Activated T-cell treated with anti-CD3 and anti-CD28 coated beads for 4 hours (primary cell): ENCODE results near the gene DUXA.
"Not testable (repeated sequence)": the region's sequence is repeated elsewhere in the genome, so short reads cannot be mapped to it uniquely, and the experiment has no call there.

ENCODE experiments used
- DNase-seq: peaks from one replicate; pipeline ENCODE4 v3.0.0-alpha.2; 2020

Gene DUXA

DNA sequence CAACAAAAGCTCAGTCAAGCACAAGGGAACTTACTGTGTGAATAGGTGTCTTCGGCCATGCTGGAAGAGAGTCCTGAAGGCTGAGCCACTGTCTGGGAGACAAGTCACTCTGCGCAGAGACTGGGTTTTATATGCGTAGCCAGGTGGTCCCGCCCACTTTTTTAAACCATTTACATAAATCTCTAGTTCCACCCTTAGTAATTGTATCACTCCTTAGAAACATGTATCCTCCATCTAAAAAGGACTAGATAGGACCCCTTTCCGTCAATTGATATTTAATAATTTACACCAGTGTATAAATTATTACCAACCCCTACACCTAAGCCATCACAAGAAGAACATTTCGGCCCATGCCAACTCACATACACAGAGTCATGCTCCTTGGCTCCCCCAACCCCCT is at the start of gene DUXA:
Gene DUXA (minus strand): TSS at position 101 of the 400 bp plus-strand sequence. CDS start 42 bp downstream, at position 59.
- no peak for DNase-seq

DNA sequence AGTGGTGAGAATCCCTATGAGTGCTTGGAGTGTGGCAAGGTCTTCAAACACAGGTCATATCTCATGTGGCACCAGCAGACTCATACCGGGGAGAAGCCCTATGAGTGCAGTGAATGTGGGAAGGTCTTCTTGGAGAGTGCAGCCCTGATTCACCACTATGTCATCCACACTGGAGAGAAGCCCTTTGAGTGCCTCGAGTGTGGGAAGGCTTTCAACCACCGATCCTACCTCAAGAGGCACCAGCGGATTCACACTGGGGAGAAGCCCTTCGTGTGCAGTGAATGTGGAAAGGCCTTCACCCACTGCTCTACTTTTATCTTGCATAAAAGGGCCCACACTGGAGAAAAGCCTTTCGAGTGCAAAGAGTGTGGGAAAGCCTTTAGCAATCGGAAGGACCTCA is 44.8 kb upstream of the DUXA start:
- no peak for DNase-seq

DNA sequence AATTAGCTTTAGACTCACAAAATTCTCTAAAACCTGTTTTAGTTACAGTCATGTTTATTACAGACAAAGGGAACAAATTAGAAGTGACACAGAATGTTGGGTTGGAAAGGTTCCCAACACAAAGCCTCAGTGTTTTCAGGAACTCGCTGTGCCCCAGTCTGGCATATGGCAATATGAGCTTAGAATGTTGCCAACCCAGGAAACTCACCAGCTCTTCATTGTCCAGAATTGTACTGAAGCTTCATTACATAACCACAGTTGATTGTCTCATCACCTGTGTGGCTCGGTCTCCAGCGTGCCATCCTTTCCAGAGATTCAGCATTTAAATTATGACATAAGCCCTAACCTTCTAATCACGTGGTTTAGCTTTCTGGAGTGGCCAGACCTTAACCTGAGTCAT is 43.1 kb upstream of the DUXA start:
- DNase-seq, result no peak

DNA sequence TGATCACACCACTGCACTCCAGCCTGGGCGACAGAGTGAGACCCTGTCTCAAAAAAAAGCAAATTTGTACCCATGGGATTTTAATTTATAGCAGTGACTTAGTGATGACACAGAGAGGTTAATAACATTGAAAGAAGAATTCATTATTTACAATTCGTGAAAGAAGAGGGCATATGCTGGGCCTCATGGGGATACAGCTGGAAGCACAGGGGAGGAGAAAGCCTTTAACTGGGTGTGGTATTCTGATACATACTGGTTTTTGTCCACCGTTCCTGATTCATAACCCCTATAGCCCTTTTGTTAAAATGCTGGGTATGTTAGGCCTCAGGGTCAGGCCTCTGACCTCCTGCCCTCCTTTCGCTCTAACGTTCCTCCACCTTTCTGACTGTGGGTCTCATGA is 34.9 kb upstream of the DUXA start:
- no peak for DNase-seq

DNA sequence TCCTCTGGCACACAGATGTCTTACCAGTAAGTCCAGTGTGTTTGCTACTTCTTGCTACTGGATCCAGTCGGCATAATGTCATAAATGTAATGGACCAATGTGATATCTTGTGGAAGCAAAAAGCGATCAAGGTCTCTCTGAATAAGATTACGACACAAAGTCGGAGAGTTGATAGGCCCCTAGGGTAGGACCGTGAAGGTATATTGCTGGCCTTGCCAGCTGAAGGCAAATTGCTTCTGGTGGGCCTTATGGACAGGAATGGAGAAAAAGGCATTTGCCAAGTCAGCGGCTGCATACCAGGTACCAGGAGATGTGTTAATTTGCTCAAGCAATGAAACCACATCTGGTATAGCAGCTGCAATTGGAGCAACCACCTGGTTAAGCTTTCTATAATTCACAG is 30.6 kb upstream of the DUXA start:
- DNase-seq, result not testable (repeated sequence)

DNA sequence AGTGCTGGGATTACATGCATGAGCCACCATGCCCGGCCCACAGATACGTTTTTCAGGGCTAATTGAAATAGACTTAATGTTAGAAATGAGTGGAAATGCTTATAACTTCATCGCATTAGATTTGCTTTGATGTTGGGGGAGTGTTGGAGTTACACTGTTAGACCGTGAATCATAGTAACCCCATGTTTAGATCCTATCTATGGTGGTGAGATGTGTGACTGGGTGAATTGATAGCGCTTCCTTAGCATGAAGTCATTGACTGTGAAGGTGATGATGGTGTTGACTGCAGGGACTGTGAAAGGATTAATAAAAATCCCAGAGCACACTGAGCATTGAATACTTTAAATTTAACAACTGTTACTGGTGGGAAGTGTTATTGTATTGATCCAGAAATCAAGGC is 25.7 kb upstream of the DUXA start:
- no peak for DNase-seq

DNA sequence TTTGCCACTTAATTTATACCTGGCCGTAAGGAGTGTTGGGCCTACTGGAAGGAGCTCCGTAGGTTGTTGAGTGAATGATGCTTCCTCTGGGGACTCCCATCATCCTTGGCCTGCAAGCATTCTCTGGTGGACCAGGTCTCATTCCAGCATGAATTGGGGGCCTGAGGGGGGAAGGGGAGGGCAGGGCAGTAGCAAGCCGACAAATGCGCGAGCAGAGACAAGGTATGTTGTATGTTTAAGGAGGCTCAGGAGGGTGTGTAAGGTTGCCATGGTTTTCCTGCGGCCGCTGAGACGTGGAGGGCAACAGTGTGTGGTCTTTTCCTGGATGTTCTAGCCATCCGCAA is 24.8 kb upstream of the DUXA start:
- no peak for DNase-seq

DNA sequence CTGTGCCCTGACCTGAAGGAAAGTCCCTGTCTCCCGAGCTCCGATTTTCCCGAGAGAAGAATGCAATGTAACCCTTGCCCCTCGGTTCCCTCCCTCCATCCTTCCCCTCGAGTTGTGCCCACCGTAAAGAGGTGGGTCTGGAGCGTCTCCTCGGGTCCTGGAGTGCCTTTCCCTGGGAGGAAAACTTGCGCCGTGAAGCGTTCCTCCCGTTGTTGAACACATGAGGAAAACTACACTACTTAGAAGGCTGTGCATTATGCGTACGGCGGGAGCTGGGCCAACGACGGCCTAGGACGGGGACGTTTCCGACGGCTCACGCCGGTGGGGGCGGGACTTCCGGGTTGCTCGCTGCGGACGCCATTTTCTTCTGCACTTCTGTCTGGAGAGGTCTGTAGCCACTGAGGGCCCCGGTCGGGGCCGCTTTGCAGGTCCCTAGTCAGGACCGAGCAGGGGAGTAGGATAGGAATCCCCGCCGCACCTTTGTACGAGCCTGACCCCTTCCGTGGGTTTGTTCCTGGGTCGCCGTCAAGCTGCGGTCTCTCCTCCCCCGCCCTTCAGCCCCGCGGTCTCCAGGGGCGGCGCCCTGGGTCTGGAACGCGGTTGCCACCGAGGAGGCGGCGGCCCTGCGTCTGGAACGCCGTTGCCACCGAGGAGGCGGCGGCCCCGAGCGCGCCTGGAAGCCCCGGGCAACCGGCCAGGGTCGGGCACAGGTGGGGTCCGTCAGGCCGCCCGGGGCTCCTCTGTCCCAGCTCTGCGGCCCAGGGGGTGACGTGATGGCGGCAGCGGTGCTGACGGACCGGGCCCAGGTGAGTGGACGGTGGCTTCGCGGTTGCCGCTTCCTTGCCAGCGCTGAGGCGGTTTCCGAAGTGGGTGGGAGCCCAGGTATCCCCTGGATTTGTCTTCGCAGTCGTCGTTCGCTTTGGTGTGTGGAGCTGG is 24.1 kb upstream of the DUXA start, which contains the start of gene ZNF264:
Gene ZNF264 (plus strand): TSS at position 360 of the 936 bp plus-strand sequence. CDS start 414 bp downstream, at position 774.
- DNase-seq, result peak; percentile 83

DNA sequence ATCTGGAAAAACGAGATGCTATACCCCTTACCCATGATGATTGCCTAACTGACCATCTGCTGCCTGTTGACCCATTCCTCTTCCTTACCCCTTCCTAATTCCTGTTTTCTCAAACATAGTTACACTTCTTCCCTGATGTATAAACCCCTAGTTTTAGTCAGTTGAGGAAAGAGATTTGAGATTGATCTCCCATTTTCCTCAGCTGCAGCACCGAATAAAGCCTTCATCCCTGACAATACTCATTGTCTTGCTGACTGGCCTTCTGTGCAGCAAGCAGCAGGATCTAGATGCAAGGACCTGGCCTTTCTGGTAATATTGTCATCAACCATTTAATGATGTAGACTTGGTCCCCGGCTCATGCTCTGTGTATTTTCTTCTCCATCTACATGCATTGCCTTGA is 23.0 kb upstream of the DUXA start:
- no peak for DNase-seq

DNA sequence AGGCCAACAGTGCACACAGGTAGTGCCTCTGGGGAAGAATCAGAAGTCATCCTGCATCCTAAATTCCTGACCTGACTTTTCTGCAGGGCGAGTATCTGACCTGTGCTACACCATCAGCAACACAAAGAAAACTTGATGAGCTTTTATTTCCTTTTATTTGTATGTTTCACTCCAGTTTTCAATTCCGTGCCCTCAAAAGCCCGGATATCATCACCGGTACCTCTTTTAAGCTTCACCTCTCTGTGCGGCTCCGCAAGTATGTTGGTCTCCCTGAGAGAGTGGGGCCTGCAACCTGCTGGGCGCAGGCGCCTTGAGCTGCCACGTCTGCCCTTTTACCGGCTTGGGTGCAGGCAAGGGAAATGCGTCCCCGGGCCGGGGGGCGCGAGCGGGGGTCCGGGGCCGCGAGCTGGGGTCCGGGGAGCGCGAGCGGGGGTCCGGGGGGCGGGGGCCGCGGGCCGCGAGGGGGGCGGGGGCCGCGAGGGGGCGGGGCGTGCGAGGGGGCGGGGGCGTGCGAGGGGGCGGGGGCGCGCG is 4.3 kb upstream of the DUXA start:
- DNase-seq, result no peak

DNA sequence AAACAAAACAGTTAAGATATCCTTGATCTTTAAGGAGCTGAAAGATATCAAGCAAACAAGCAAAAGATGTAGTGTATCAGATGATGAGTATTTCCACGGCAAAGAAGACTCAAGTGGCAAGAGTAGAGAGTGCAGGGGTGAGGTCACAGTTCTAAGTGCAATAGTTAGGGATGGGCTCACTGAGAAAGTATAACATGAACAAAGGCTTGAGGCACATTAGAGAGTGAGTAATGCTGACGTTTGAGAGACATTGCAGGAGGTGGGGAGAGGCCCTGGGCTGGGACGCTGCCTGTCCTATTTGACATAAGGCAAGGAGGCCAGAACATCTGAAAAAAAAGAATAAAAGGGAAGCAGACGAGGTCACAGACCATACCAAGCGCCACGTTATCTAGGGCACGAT is 1.4 kb downstream of the DUXA start:
- DNase-seq, result no peak

DNA sequence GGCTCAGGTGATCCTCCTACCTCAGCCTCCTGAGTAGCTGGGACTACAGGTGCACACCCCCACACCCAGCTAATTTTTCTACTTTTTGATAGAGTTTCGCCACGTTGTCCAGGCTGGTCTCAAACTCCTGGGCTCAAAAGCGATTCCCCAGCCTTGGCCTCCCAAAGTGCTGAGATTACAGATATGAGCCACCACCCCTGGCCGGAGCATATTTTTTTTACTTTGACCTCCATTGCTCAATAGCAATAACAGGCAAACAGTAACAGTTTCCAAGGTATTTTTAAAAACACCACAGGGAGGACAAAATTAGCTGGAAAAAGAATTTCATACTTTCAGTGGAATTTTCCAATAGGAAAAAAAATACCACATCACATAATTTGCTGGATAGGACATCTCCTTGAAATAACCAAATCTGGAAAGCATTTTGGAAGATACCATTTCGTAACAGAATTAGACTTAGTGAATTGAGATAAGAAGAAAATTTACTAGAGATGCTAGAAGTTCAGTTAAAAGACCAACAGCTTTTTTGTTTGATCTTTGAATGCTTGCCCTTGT is 5.2 kb downstream of the DUXA start:
- no peak for DNase-seq

DNA sequence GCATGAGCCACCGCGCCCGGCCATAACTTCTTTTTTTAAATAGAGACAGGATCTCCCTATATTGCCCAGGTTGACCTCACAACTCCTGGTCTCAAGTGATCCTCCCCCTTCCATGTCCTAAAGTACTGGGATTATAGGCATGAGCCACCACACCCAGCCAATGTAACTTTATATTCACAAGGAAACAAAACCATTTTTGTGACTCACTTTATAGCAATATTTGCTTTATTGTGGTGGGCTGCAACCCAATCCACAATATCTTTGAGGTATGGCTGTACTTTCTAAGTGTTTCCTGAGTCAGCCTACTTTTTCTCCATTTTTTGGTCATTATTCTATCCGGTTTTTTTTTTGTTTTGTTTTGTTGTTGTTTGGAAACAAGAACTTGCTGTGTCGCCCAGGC is 14.4 kb downstream of the DUXA start:
- no peak for DNase-seq

DNA sequence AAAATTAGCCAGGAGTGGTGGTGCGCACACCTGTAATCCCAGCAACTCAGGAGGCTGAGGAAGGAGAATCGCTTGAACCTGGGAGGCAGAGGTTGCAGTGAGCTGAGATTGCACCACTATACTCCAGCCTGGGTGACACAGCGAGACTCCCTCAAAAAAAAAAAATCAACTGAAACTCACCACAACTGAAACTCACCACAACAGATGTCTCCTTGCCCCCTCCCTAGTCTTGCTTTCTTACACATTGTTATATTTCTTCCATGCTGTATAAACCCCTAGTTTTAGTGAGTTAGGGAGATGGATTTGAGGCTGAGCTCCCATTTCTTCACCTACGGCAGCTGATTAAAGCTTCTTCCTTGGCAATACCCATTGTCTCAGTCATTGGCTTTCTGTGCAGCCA is 25.6 kb downstream of the DUXA start:
- DNase-seq, result no peak

DNA sequence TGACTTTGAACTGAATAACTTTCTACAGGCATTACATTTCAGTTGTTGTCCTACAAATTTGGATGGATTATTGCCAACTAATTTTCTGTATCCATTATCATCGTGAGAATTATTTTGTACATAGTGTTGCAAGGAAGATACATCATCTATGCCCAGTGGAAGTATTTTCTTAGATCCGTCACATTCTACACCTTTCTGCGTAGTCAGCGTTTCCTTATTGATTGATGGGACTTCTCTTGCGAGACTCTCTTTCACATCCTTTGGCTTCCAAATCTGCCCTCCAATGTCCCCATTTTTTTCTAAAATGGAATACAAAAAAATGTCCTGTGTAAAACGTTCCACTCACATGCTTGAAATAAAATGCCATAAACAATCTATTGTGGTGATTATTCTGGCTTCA is 31.5 kb downstream of the DUXA start:
- no peak for DNase-seq

DNA sequence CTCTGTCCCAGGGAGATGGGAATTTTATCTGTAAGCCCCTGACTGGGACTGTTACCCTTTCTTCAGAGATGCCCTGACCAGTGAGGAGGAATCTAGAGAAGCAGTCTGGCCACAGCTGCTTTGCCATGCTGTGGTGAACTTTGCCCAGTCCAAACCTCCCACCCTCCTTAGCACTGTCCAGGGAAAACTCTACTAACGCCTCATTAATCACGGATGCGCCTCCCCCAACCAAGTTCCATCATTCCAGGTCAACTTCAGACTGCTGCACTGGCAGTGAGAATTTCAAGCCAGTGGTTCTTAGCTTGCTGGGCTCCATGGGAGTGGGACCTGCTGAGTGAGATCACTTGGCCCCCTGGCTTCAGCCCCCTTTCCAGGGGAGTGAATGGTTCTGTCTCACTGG is 39.9 kb downstream of the DUXA start:
- DNase-seq, result not testable (repeated sequence)

DNA sequence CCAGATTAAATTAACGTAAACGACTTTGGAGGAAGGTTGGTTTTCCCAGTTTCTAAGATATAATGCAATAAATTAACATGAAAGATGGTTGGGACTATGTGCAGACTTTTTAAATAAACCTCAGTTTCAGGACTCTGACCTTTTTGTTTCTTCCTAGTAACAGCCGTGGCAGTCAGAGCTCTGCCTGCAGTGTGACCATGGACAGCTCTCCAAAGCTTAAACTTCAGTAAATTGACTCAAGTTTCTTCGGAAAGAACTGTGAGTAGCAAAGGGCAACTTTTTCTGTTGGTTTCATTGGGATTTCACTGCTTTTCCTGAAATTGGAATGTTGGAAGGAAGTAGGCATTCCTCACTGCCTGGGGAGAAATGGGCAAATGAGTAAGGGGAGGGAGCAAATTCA is 43.4 kb downstream of the DUXA start:
- no peak for DNase-seq

DNA sequence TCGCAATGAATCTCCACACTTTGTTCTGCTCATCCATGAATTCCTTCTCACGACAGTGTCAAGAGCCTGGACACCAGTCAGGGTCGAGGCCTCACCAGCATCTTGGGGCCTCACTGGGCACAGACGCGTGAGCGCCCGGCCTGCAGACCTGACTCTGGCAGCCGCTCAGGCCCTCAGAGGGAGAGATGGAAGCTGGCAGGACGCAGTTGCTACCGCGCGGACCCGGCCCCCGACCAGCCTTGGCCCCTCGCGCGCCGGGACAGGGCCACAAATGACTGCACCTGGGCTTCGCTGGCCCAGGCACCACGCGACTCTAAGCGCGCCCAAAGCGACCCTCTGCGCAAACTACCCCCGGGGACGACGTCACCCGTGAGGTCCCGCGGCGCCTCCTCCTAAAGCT is 48.4 kb downstream of the DUXA start:
- DNase-seq, result no peak

DNA sequence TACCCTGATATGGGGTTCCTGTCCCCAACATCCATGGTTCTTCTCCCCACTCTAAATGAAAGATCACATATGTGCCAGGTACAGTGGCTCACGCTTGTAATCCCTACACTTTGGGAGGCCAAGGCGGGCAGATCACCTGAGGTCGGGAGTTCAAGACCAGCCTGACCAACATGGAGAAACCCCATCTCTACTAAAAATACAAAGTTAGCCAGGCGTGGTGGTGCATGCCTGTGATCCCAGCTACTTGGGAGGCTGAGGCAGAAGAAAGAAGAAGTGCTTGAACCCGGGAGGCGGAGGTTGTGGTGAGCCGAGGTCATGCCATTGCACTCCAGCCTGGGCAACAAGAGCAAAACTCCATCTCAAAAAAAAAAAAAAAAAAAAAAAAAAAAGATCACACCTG is 53.8 kb downstream of the DUXA start:
- DNase-seq, result not testable (repeated sequence)

DNA sequence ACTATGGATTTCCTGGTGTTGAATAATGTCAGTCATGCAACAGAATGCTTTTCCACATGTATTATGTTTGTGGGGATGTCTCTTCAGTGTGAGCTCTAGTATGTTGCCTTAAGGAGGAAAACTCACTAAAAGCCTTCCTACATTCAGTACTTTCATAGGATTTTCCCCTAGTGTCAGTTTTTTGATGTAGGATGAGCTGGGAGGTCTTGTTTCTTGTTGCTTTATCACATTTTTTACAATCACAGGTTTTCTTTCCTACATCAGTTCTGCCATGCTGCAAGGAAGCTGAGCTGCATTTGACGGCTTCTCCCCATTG is 56.0 kb downstream of the DUXA start:
- DNase-seq, result no peak

DNA sequence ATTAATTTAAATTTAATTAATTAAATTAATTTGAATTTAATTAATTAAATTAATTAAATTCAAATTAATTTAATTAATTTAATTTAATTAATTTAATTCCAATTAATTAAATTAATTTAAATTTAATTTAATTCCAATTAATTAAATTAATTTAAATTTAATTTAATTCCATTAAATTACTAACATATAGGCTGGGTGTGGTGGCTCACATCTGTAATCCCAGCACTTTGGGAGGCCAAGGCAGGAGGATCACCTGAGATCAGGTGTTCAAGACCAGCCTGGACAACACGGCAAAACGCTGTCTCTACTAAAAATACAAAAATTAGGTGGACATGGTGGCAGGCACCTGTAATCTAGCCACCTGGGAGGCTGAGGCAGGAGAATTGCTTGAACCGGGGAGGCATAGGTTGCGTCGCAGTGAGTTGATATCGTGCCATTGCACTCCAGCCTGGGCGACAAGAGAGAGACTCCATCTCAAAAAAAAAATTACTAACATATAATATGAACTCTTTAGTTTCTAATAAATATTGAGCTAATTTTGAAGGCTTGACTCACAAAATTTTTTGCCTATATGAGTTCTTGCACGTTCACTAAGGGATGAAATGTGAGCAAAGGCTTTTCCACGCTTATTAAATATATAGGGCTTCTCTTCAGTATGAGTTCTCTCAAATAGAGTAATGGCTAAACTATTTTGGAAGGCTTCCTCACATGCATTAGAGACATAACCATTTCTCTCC is 56.5 kb downstream of the DUXA start:
- DNase-seq, result no peak

DNA sequence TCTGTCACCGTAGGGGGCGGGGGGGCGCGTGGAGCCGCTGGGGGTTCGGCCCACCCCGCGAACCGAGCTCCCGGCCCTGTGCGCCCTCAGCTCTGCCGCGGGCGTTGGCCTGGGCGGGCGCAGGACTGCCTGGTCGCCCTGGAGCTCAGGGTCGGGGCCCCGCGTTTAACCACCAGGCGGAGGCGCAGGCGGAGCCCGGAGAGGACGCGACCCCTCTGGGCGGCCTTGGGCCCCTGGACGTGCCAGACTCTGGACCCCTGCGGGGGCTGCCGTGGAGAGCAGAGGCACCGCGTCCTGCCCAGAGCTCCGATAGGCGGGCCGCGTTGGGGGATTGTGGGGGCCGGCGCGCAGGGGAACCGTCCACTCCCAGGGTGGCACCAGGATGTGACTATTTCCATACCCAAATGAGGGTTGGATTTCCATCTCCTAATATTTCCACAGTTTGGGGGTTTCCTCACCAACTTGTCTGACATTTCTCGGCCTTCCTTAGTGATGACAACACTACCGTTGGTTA is 60.5 kb downstream of the DUXA start:
- DNase-seq, result no peak

DNA sequence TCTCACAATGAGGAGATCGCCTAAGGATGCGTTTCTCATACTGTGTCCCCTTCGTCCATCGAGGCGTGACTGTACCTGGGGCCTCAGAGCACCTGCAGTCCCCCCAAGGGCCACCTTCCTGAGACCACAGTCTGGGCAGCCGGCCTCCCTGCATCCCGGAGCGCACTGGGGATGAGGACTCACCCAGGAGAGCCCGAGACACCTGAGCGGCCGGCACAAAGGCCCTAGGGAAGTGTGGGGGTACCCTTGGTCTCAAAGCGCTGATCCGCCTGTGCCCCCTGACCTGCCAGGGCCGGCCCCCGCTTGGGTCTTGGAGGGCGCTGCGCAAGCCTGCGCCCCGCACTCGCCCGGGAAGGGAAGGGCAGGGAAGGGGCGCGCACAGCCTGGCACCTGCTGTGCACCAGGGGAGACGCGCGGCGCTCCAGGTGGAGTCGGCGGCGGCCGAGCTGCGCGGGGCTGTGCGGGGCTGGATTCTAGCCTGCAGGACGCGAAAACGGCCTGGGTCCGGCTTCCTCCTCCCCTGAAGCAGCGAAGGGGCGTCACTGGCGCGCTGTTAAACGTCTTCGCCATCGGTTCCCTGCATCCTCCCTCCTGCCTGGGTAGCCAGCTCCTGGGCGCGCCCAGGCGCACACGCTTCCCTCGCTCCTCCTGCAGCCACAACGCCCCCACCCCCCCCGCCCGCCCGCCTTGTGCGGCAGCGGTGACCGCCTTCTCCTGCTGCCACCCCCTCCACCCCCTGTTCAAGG is 61.1 kb downstream of the DUXA start:
- DNase-seq, result no peak
